Tibial nerve (tissue), 3 donors: ENCODE results near the gene LRBA.

Experiments used
- POLR2A ChIP-seq, 2 donors: fragments of 450-650 bp; IDR thresholded peaks; one replicate each; pipeline ENCODE4 v1.6.1; 2017; ENCODE audit warnings: antibody characterized with exemption in 2 of 2, mild to moderate bottlenecking in 2 of 2, moderate library complexity in 2 of 2
- TF ChIP-seq, protein P1 (sequence below), 5 experiments: fragments of 200-600 bp in 3 of 5; fragments of 450-650 bp in 2 of 5; sonication (generic) in 3 of 5; IDR thresholded peaks; one replicate each; pipeline ENCODE4 v1.5.1; 2016 to 2019; ENCODE audit warnings: antibody characterized with exemption in 5 of 5, mild to moderate bottlenecking in 3 of 5, moderate library complexity in 2 of 5

DNA sequence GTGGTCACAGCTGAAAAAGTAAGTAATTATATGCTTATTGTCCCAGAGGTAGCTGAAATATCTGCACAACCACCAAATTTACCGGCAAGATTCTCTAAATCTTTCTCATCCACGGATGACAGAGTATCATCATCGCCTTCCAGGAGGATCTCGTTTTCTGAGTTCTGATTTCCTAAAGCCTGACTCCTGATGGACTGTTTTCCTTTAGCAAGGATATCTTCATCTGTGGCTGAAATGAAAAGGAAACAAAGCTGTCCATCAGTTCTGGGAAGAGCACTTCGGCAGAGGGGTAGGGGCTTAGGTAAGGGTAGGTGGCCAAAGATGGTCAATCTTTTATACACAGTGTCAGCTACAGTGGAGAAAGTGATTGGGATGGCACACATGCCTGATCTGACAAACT is 424.5 kb downstream of the LRBA start:
- no peak for TF ChIP-seq POLR2A (IDR thresholded peaks at IDR 0.05)
- TF ChIP-seq, protein P1, sequence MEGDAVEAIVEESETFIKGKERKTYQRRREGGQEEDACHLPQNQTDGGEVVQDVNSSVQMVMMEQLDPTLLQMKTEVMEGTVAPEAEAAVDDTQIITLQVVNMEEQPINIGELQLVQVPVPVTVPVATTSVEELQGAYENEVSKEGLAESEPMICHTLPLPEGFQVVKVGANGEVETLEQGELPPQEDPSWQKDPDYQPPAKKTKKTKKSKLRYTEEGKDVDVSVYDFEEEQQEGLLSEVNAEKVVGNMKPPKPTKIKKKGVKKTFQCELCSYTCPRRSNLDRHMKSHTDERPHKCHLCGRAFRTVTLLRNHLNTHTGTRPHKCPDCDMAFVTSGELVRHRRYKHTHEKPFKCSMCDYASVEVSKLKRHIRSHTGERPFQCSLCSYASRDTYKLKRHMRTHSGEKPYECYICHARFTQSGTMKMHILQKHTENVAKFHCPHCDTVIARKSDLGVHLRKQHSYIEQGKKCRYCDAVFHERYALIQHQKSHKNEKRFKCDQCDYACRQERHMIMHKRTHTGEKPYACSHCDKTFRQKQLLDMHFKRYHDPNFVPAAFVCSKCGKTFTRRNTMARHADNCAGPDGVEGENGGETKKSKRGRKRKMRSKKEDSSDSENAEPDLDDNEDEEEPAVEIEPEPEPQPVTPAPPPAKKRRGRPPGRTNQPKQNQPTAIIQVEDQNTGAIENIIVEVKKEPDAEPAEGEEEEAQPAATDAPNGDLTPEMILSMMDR (IDR thresholded peaks at IDR 0.05), result no peak
